Hair follicle dermal papilla cell (primary cell): ENCODE results near the gene CLK4. TPM values are rescaled to one million over a fixed set of nuclear protein-coding genes. Genes with fewer than 3 reads are reported as not detected.

ENCODE experiments used
- small RNA-seq: library from RNA; depleted of rRNA; stranded (forward); fragments of <200 nt; gene quantifications from one replicate; pipeline ENCODE3, GENCODE V24; 2012
- total RNA-seq: library from RNA; depleted of rRNA; stranded (reverse); fragments of >200 nt; gene quantifications from 2 replicates; pipeline ENCODE4 v1.2.3, GENCODE V29; 2012

Gene CLK4
- 22.5 and 28.9 TPM in 2 replicates for total RNA-seq

GRCh38 chr5:178626484-178627258, at the start of gene CLK4:
Gene CLK4, minus strand, starts transcription at chr5:178627050. Its CDS starts 3,634 bp downstream, at chr5:178623416.

GRCh38 chr5:178590141-178590923, 36.5 kb downstream of the CLK4 start, which contains the start of gene COL23A1:
Gene COL23A1, minus strand, starts transcription at chr5:178590393.

Small RNA genes within 50 kb of the gene (small RNA-seq; reads per million reads assigned to genes)
- not detected for gene RN7SKP70

Other genes starting within 250 kb of the CLK4 start
- gene COL23A1, start 36.7 kb downstream of the CLK4 start, total RNA-seq = 14.7 and 26.0 TPM in 2 replicates
- 11.5 and 12.9 TPM in 2 replicates for gene ZNF354A, start 103.6 kb upstream of the CLK4 start, total RNA-seq
- 8.3 and 11.2 TPM in 2 replicates for gene ZNF354B, start 232.9 kb upstream of the CLK4 start, total RNA-seq